RWPE1 (cell line): ENCODE measurements around the gene GCGR.

Experiments
- CTCF ChIA-PET: fragments of 350-600 bp; sonication (Branson Sonifier 250); formaldehyde crosslinking; extraction: SDS; loops from one replicate; lab custom pipeline; 2021; lab: Yijun Ruan, JAX
- POLR2A ChIA-PET: fragments of 400-600 bp; formaldehyde crosslinking; extraction: SDS; loops from one replicate; lab custom pipeline; 2020; ENCODE audit warnings: antibody characterized with exemption; ENCODE audit not compliant: low non-redundant PET; lab: Yijun Ruan, JAX
- DNase-seq: peaks from one replicate; pipeline ENCODE4 v3.0.0; 2012; ENCODE audit warnings: low spot score
- H3K27ac ChIP-seq: fragments of 450-650 bp; 2 replicates; pipeline ENCODE4 v1.5.1; 2017
- CTCF ChIP-seq: fragments of 450-650 bp; conservative IDR thresholded peaks from 2 replicates; pipeline ENCODE4 v1.5.1; 2017; ENCODE audit warnings: low read depth, mild to moderate bottlenecking

Gene GCGR

GRCh38 chr17:81811705-81812570, 8.0 kb downstream of the GCGR start:
- TF ChIP-seq CTCF, result no peak
- DNase-seq, result no peak
- H3K27ac ChIP-seq, result no peak overlapping the region
- ChIA-PET CTCF (interaction anchor here (1.4 kb wide), 1 partner anchor 10 kb away, joined by 3 read pairs; no protein-coding TSS in a partner anchor), POLR2A (no interaction called here)

GRCh38 chr17:81812571-81813370, 8.8 kb downstream of the GCGR start:
- ChIA-PET POLR2A (no interaction called here), CTCF (interaction anchor here (1.4 kb wide), 1 partner anchor 10 kb away, joined by 3 read pairs; no protein-coding TSS in a partner anchor)
- H3K27ac ChIP-seq, result no peak overlapping the region
- no peak for TF ChIP-seq CTCF
- no peak for DNase-seq

GRCh38 chr17:81813371-81813684, 9.4 kb downstream of the GCGR start:
- DNase-seq, result no peak
- TF ChIP-seq CTCF, result no peak
- H3K27ac ChIP-seq, result no peak overlapping the region
- ChIA-PET POLR2A (interaction anchor here (0.7 kb wide), 1 partner anchor 13 kb away, joined by 3 read pairs; no protein-coding TSS in a partner anchor), CTCF (no interaction called here)

- no peak for DNase-seq
- ChIA-PET CTCF (no interaction called here), POLR2A (interaction anchor here (0.7 kb wide), 1 partner anchor 13 kb away, joined by 3 read pairs; no protein-coding TSS in a partner anchor)
- H3K27ac ChIP-seq, result no peak overlapping the region
- no peak for TF ChIP-seq CTCF
Measured at GRCh38 chr17:81813861-81814683, 10.1 kb downstream of the GCGR start.

- no peak for TF ChIP-seq CTCF
- POLR2A ChIA-PET, result no interaction called here
- CTCF ChIA-PET, result interaction anchor here (0.7 kb wide), 1 partner anchor 10 kb away, joined by 3 read pairs; no protein-coding TSS in a partner anchor
- no peak overlapping the region; the same call in 1 of the 2 replicates for H3K27ac ChIP-seq
- no peak for DNase-seq
Measured at GRCh38 chr17:81814748-81815645, 11.0 kb downstream of the GCGR start.
